GM19455 (cell line): ENCODE data around the gene CYFIP2.

Experiments used
- ATAC-seq: cut with Tn5 transposase; IDR thresholded peaks from one replicate; pipeline ENCODE4 v1.9.1; 2021; ENCODE audit not compliant: unreplicated experiment

The CYFIP2 gene

DNA sequence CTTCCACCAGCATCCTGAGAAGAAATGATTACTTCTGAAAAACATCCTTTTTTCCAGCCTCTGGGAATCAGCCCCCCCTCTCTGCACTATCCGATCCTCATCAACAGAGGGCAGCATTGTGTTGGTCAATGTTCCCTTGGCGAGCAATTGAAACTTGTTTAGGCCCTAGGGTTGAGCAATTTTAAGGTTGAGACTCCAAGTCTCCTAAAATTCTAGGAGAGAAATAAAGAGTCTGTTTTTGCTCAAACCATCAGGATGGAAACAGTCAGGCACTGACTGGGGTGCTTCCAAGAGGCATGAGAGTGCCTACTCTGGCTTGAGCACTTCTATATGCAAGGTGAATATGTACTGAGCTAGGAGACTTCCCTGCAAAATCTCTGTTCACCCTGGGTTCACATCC is 12.4 kb upstream of the CYFIP2 start:
- peak; percentile 57 for ATAC-seq

DNA sequence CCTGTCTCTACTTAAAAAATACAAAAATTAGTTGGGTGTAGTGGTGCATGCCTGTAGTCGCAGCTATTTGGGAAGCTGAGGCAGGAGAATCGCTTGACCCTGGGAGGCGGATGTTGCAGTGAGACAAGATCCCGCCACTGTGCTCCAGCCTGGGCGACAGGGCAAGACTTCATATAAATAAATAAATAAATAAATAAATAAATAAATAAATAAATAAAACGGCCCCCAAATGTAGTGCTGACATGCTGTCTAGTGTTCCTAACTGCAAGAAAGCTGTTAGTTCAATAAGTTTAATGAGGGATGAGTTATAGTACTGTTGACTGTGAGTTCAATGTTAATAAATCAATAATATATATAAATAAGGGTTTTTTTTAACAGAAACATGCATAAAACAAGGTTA is 7.5 kb upstream of the CYFIP2 start:
- ATAC-seq: no peak

DNA sequence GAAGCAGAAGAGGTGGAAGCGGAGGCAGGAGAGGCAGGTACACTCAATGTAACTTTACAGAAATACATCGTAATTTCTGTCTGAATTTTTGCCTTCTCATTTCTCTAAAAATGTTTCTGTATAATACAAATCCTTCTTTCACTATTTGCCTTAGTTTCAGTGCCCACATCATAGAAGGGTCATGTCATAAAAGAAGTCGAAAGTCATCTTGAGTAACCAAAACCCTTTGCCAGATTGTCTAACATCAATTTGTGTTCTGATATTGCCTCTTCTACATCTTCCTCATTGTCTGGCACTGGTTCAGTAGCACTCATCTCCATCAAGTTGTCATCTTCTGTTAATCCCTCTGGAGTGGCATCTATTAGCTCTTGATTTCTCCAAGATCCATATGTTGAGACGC is 6.2 kb upstream of the CYFIP2 start:
- no peak for ATAC-seq

GRCh38 chr5:157263496-157264090 is 2.3 kb upstream of the CYFIP2 start:
- ATAC-seq: no peak

DNA sequence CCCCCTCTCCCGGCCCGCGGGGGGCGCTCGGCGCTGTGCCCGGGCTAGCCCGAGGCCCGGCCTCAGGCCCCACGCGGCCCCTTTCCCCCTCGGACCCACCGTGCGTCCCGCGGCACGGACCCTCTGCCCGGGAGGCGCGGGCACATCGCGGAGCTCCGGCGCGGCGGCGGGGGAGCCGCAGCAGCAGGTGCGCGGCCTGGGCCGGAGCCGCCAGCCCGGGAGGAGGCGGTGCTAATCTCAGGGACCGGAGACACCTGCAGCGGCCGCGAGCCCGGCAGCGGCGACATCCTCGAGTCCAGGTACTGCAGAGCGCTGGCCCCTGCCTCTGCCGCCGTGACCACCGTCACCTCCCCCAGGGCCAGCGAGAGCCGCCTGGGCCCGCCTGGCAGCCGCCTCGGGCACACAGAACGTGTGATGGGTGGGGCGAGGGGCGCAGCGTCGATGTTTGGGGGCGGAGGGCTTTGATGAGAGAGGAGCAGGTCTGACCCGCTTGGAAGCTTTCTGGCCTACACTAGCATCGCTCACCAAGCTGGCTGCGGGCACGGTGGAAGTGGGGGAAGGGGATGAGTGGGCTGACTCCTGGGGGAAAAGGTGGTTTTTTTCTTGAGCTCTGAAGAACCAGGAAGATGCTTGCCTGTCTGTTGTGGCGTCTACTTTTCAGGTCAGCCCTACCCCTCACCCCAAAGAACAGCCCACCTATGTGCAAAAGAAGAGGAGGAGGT is 524 bp downstream of the CYFIP2 start:
- ATAC-seq: peak; percentile 64

GRCh38 chr5:157267025-157267424 is 1.1 kb downstream of the CYFIP2 start:
- no peak for ATAC-seq

GRCh38 chr5:157267761-157268480 is 2.0 kb downstream of the CYFIP2 start:
- ATAC-seq: no peak

DNA sequence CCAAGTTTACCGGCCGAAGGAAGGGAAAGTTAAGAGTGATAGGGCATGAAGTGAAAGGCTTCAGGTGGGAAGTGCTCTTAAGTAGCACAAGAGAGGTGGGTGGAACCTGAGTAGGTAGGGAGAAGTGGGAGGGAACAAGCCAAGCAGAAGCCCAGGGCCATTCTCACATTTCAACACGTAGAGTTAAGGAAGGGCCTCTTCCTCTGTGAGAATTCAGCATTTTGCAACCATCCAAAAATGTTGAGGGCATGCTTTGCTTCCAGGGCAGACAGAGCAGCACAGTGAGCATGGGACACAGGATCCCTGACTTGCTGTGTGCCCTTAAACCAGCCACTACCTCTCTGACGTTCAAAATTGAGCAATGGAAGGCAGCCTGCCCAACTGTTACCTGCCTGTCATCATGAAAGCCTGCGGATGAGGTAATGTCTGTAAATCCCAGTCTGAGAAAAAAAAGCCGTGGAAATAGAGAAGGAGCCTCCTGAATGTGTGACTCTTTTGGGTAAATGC is 3.3 kb downstream of the CYFIP2 start:
- no peak for ATAC-seq

- no peak for ATAC-seq
Observed at GRCh38 chr5:157269761-157270272, 3.9 kb downstream of the CYFIP2 start.

GRCh38 chr5:157270771-157271170 is 4.8 kb downstream of the CYFIP2 start:
- no peak for ATAC-seq

GRCh38 chr5:157271740-157272271 is 5.9 kb downstream of the CYFIP2 start:
- ATAC-seq: peak; percentile 82

DNA sequence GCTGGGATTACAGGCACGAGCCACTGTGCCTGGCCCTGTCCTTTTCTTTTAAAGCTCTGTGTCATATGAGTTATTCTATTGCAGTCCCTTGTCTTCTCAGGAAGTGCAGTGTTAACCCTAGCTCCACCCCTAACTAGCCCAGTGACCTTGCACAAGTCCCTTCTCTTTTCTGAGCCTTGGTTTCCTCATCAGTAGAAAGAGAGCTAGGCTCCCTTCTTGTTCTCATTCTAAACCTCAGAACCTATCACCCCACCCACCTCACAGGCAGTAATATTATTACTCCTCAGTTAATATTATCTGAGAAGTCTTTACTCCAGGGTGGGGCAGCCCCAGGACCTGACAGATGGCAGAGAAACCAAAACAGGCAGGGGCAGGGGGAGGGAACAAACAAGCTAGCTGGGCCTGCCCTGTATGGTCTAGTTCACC is 7.2 kb downstream of the CYFIP2 start:
- peak; percentile 48 for ATAC-seq

DNA sequence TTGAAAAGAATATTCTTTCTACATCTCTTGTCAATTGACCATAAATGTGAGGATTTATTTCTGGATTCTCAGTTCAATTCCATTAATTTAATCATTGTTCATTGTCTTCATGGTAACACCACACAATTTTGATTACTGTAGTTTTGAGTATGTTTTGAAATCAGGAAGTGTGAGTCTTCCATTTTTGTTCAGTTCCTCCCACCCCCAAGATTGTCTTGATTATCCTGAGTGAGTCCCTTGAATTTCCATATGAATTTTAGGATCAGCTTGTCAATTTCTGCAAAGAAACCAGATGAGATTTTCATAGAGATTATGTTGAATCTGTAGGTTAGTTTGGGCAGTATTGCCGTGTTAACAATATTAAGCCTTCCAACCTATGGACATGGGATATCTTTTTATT is 9.5 kb downstream of the CYFIP2 start:
- ATAC-seq: no peak

DNA sequence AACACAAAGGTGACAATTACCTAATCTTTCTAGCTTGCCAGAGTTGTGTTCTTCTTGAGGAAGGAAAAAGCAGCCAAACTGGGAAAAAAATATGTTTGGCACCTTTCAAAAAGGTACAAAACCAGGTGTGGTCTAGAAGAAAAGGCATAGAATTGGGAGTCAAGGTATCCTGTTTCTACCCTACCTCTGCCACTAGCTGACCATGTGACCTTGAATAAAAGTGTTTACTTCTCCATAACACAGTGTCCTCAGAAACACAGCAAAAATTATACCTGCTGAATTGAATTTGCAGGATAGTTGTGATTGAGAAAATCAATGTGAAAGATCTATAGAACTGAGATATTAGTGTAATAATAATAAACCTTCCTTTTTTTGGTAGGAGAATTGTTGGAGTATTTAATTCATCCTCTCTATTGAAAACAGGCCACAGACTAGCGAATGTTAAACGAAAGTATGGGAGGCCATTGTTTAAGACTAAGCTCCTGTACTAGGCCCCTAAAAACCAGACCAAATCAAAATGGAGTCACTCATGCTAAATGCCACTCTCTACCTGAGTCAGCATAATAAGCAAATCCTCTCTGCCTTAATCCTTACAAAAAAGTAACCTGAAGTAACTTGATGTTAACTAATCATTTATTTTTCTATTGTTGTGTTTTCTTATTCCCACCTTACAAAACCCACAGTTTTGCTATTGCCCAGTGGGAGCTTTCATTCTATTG is 12.6 kb downstream of the CYFIP2 start:
- ATAC-seq: no peak

- no peak for ATAC-seq
Observed at GRCh38 chr5:157279605-157280239, 13.8 kb downstream of the CYFIP2 start.

DNA sequence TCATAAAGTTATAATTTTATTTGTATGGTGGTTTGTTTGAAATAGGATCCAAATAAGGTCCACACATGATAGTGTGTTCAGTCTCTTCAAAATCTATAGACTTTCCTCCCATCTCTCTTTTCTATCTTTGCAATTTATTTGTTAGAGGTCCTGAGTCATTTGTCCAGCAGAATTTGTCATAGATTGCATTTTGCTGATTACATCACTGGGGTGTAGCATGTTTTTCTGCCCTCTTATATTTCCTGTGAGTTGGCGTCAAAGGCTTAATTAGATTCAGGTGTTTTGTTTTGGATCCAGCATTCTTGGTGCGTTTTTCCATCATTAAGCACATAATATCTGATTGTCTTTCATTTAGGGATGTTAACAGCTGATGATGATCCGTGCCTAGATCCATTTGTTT is 15.0 kb downstream of the CYFIP2 start:
- no peak for ATAC-seq

DNA sequence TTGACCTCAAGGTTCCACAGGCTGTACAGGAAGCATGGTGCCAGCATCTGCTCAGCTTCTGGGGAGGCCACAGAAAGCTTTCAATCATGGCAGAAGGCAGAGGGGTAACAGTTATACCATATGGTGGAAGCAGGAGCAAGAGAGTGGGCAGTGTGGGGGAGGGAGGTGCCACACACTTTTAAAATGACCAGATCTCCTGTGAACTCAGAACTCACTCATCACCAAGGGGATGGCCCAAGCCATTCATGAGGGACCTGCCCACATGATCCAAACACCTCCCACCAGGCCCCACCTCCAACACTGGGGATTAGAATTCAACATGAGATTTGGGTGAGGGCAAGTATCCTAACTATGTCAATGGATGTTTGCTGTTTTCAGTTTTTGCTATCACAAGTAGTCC is 16.2 kb downstream of the CYFIP2 start:
- no peak for ATAC-seq

DNA sequence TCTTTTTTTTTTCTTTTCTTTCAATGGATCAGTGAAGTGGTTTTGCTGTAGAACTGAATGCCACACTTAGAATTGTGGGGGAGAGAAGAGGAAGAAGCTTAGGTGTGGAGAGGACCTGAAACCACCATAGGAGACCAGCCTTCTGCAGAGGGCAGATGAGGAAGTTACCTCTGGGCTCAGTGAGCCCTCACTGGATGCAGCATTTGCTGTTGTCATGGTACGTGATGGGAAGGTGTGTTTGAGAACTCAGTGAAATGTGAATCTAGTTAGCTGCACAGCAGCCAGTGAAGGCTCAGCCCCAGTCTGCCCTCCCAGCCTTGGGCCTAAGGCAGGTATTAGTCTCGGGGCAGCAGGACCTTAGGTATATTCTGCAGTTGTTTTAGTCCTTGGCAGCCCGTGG is 17.5 kb downstream of the CYFIP2 start:
- ATAC-seq: peak; percentile 99

GRCh38 chr5:157284458-157285212 is 18.7 kb downstream of the CYFIP2 start:
- no peak for ATAC-seq
